Neutrophil (primary cell): ENCODE data around the gene DNAJB6.
A peak's percentile ranks its signal among the peaks of the same experiment; 100 is the strongest.

Experiments
- H3K27ac ChIP-seq: fragments of 200-600 bp; sonication (generic); 2 replicates; pipeline ENCODE4 v1.5.1; 2016; ENCODE audit warnings: mild to moderate bottlenecking, moderate library complexity
- H3K27me3 ChIP-seq: fragments of 200-600 bp; sonication (generic); 2 replicates; pipeline ENCODE4 v1.6.0; 2016; ENCODE audit warnings: mild to moderate bottlenecking
- H3K36me3 ChIP-seq: fragments of 200-600 bp; sonication (generic); 2 replicates; pipeline ENCODE4 v1.5.1; 2017
- H3K4me1 ChIP-seq, 2 experiments: fragments of 200-600 bp in 1 of 2; sonication (generic) in 1 of 2; 1 replicate in 1 of 2; 2 replicates in 1 of 2; pipeline versions ENCODE4 v1.5.1 to v1.6.1; 2013 to 2016; ENCODE audit warnings: low read depth in 1 of 2, low read length in 1 of 2, mild to moderate bottlenecking in 1 of 2, moderate library complexity in 1 of 2; ENCODE audit not compliant: control insufficient read depth in 1 of 2, insufficient read depth in 1 of 2
- H3K4me3 ChIP-seq, 2 experiments: fragments of 200-600 bp in 1 of 2; sonication (generic) in 1 of 2; 1 replicate in 1 of 2; 2 replicates in 1 of 2; pipeline ENCODE4 v1.5.1; 2013 to 2016; ENCODE audit warnings: low read depth in 1 of 2, low read length in 1 of 2, mild to moderate bottlenecking in 1 of 2, moderate library complexity in 1 of 2
- H3K9me3 ChIP-seq: fragments of 200-600 bp; sonication (generic); 2 replicates; pipeline ENCODE4 v1.5.1; 2016
- CTCF ChIP-seq: fragments of 200-600 bp; sonication (generic); IDR thresholded peaks from 2 replicates; pipeline ENCODE4 v1.5.1; 2016; ENCODE audit warnings: antibody characterized with exemption

The DNAJB6 gene

GRCh38 chr7:157300369-157300825 lies 36.4 kb upstream of the DNAJB6 start:
- no peak for TF ChIP-seq CTCF
- H3K4me3 ChIP-seq, result peak overlapping the region in 1 of 2 experiments; percentile 41
- H3K27ac ChIP-seq, result peak overlapping the region; percentile 47
- H3K4me1 ChIP-seq, result peaks cover 15 to 36% of the 10 kb centered on the region in 2 experiments
- no peaks in the 10 kb centered on the region for H3K27me3 ChIP-seq
- no peaks in the 10 kb centered on the region for H3K9me3 ChIP-seq
- H3K36me3 ChIP-seq, result no peaks in the 10 kb centered on the region

- Histone ChIP-seq H3K27me3 (no peaks in the 10 kb centered on the region), H3K4me3 (peak overlapping the region; percentile 46 to 56), H3K9me3 (no peaks in the 10 kb centered on the region), H3K4me1 (peaks cover 15 to 36% of the 10 kb centered on the region in 2 experiments), H3K27ac (peak overlapping the region; percentile 80), H3K36me3 (no peaks in the 10 kb centered on the region)
- TF ChIP-seq CTCF, result no peak
Measured at GRCh38 chr7:157301610-157302120, 35.1 kb upstream of the DNAJB6 start.

GRCh38 chr7:157306846-157307838 lies 29.7 kb upstream of the DNAJB6 start:
- Histone ChIP-seq H3K4me1 (peaks cover 7 to 12% of the 10 kb centered on the region in 2 experiments), H3K27me3 (no peaks in the 10 kb centered on the region), H3K4me3 (no peak overlapping the region), H3K9me3 (no peaks in the 10 kb centered on the region), H3K36me3 (no peaks in the 10 kb centered on the region), H3K27ac (no peak overlapping the region)
- TF ChIP-seq CTCF, result no peak

GRCh38 chr7:157309988-157310668 lies 26.7 kb upstream of the DNAJB6 start:
- no peak overlapping the region for H3K4me3 ChIP-seq

More at GRCh38 chr7:157309988-157310668, 26.7 kb upstream of the DNAJB6 start:
- H3K27ac ChIP-seq, result no peak overlapping the region
- no peak for TF ChIP-seq CTCF
- H3K9me3 ChIP-seq, result no peaks in the 10 kb centered on the region
- no peaks in the 10 kb centered on the region for H3K36me3 ChIP-seq
- peaks cover 0 to 5% of the 10 kb centered on the region in 2 experiments for H3K4me1 ChIP-seq
- no peaks in the 10 kb centered on the region for H3K27me3 ChIP-seq
